A673 (cell line): Measurements from ENCODE around the gene KMO. TPM values are rescaled to one million over a fixed set of nuclear protein-coding genes. Genes with fewer than 3 reads are reported as not detected.

Experiments
- BruUV-seq: library from RNA; stranded (reverse); fragments of 400-500 nt; replicated peaks from 2 replicates; lab custom pipeline; 2021; lab: Mats Ljungman, UMichigan
- CTCF ChIA-PET: fragments of 300-600 bp; sonication (Branson Sonifier 250); formaldehyde crosslinking; loops from one replicate; lab custom pipeline; 2022; ENCODE audit warnings: antibody characterized with exemption; lab: Charles Lee
- POLR2A ChIA-PET: fragments of 300-600 bp; sonication (Branson Sonifier 250); formaldehyde crosslinking; loops from one replicate; lab custom pipeline; 2022; ENCODE audit warnings: antibody characterized with exemption; ENCODE audit not compliant: low non-redundant PET; lab: Charles Lee
- DNase-seq: peaks from one replicate; pipeline ENCODE4 v3.0.0-alpha.2; 2015; ENCODE audit warnings: low spot score
- H3K27ac ChIP-seq: fragments of 200-600 bp; sonication (generic); 2 replicates; pipeline ENCODE4 v1.5.1; 2016; ENCODE audit warnings: mixed run types, low read depth, mild to moderate bottlenecking, mixed read lengths, antibody characterized with exemption, low read length; ENCODE audit not compliant: poor library complexity, severe bottlenecking
- H3K27me3 ChIP-seq: fragments of 200-600 bp; sonication (generic); replicated peaks from 2 replicates; pipeline ENCODE4 v1.6.1; 2017; ENCODE audit warnings: mixed run types, low read depth, mild to moderate bottlenecking, mixed read lengths, antibody characterized with exemption, low read length; ENCODE audit not compliant: insufficient read depth, poor library complexity
- H3K36me3 ChIP-seq: fragments of 200-600 bp; sonication (generic); 2 replicates; pipeline ENCODE4 v1.6.1; 2016; ENCODE audit warnings: mixed run types, mild to moderate bottlenecking, mixed read lengths, antibody characterized with exemption, low read length; ENCODE audit not compliant: insufficient read depth, poor library complexity, severe bottlenecking
- H3K4me1 ChIP-seq: fragments of 200-600 bp; sonication (generic); 2 replicates; pipeline ENCODE4 v1.6.1; 2017; ENCODE audit warnings: mixed run types, mild to moderate bottlenecking, mixed read lengths, antibody characterized with exemption, low read length; ENCODE audit not compliant: insufficient read depth, poor library complexity, severe bottlenecking
- H3K4me3 ChIP-seq: fragments of 200-600 bp; sonication (generic); 2 replicates; pipeline ENCODE4 v1.5.1; 2016; ENCODE audit warnings: low read depth, mixed run types, mild to moderate bottlenecking, mixed read lengths, low read length; ENCODE audit not compliant: poor library complexity, severe bottlenecking
- H3K9me3 ChIP-seq: fragments of 200-600 bp; sonication (generic); 2 replicates; pipeline ENCODE4 v1.6.1; 2016; ENCODE audit warnings: mixed run types, low read depth, mild to moderate bottlenecking, mixed read lengths, antibody characterized with exemption, low read length; ENCODE audit not compliant: poor library complexity, severe bottlenecking
- CTCF ChIP-seq: fragments of 300-800, 200-600 bp; sonication (generic); conservative IDR thresholded peaks from 2 replicates; pipeline ENCODE4 v1.5.1; 2017; ENCODE audit warnings: low read depth, mild to moderate bottlenecking, antibody characterized with exemption, low read length, moderate library complexity, mixed read lengths
- EZH2 ChIP-seq: fragments of 200-600 bp; sonication (generic); IDR thresholded peaks from 2 replicates; pipeline ENCODE4 v1.6.1; 2017; ENCODE audit warnings: borderline replicate concordance, low read depth, mild to moderate bottlenecking, mixed read lengths, antibody characterized with exemption, low read length; ENCODE audit not compliant: poor library complexity, severe bottlenecking
- intact Hi-C: fragments of 100-400 bp; cut with micrococcal nuclease; formaldehyde crosslinking; loops from one replicate; pipeline ENCODE4 v1.10.0; 2022; ENCODE audit not compliant: unreplicated experiment
- total RNA-seq: library from RNA; stranded (reverse); gene quantifications from 2 replicates; pipeline ENCODE4 v1.2.3, GENCODE V29; 2021

Gene KMO
- total RNA-seq, 1 experiment from 2014 or later = 11.8 TPM

- TF ChIP-seq EZH2 = no peak
- Histone ChIP-seq H3K9me3 (no peaks in the 10 kb centered on the region), H3K27me3 (no peaks in the 10 kb centered on the region), H3K4me1 (peaks cover 49% of the 10 kb centered on the region), H3K27ac (peak overlapping the region; percentile 81), H3K36me3 (peaks cover 3% of the 10 kb centered on the region), H3K4me3 (no peak overlapping the region)
- no TSS peak for BruUV-seq
- intact Hi-C loops = no loop called here
- DNase-seq = peak; percentile 2
- ChIA-PET POLR2A (no interaction called here), CTCF (no interaction called here)
These were observed 24.9 kb downstream of the KMO start for GRCh38 chr1:241557031-241557430.

GRCh38 chr1:241557551-241558193 is 25.5 kb downstream of the KMO start:
- Histone ChIP-seq H3K4me1 (peaks cover 49% of the 10 kb centered on the region), H3K36me3 (peaks cover 3% of the 10 kb centered on the region), H3K9me3 (no peaks in the 10 kb centered on the region), H3K27ac (peak overlapping the region; percentile 81), H3K27me3 (no peaks in the 10 kb centered on the region), H3K4me3 (no peak overlapping the region)
- CTCF ChIA-PET = no interaction called here
- intact Hi-C loops = no loop called here
- TF ChIP-seq CTCF = no peak
- TF ChIP-seq EZH2 = no peak
- POLR2A ChIA-PET = no interaction called here
- DNase-seq = peak; percentile 58
- no TSS peak for BruUV-seq

- CTCF ChIA-PET = no interaction called here
- Histone ChIP-seq H3K36me3 (peaks cover 3% of the 10 kb centered on the region), H3K27ac (peak overlapping the region; percentile 61), H3K4me3 (no peak overlapping the region), H3K27me3 (no peaks in the 10 kb centered on the region), H3K4me1 (peaks cover 44% of the 10 kb centered on the region), H3K9me3 (no peaks in the 10 kb centered on the region)
- peak; percentile 7 for DNase-seq
- POLR2A ChIA-PET = no interaction called here
- intact Hi-C loops = no loop called here
- no TSS peak for BruUV-seq
- TF ChIP-seq CTCF (no peak), EZH2 (no peak)
These were observed 28.1 kb downstream of the KMO start for GRCh38 chr1:241560146-241560848.
